Epithelial cell of esophagus (primary cell): Measurements from ENCODE around the gene HMGN3.
"Not testable (repeated sequence)": the region's sequence is repeated elsewhere in the genome, so short reads cannot be mapped to it uniquely, and the experiment has no call there.

Experiments
- DNase-seq: peaks from one replicate; pipeline ENCODE4 v3.0.0; 2010; ENCODE audit warnings: low read depth
- H3K4me3 ChIP-seq: 2 replicates; pipeline ENCODE4 v1.5.1; 2011; ENCODE audit warnings: mild to moderate bottlenecking, low read length, control low read depth
- TF ChIP-seq, protein P1 (sequence below): IDR thresholded peaks from 2 replicates; pipeline ENCODE4 v1.5.1; 2011; ENCODE audit warnings: low read depth, mild to moderate bottlenecking, low read length, control low read depth, inconsistent platforms; ENCODE audit not compliant: insufficient read depth; ENCODE audit errors: missing control alignments

Gene HMGN3

DNA sequence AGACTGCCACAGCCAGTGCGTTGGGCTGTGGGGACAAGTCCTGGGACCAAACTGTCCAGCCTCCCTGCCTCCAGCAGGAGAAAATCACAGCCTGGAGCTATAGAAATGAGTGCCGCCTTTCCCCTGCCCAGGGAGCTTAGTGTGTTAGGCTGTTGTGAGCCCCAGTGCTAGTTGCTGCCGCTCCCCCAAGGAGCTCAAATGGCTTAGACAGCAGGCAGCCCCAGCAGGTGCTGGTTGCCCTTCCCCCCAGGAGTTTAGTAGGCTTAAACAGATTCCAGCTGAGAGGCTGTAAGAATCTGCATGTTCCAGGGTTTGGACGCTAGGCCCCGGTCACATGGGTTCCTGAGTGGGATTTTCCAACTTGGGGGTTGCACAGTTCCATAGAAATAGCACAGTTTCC lies 27.2 kb upstream of the HMGN3 start:
- no peak overlapping the region for H3K4me3 ChIP-seq
- no peak for DNase-seq
- TF ChIP-seq, protein P1, sequence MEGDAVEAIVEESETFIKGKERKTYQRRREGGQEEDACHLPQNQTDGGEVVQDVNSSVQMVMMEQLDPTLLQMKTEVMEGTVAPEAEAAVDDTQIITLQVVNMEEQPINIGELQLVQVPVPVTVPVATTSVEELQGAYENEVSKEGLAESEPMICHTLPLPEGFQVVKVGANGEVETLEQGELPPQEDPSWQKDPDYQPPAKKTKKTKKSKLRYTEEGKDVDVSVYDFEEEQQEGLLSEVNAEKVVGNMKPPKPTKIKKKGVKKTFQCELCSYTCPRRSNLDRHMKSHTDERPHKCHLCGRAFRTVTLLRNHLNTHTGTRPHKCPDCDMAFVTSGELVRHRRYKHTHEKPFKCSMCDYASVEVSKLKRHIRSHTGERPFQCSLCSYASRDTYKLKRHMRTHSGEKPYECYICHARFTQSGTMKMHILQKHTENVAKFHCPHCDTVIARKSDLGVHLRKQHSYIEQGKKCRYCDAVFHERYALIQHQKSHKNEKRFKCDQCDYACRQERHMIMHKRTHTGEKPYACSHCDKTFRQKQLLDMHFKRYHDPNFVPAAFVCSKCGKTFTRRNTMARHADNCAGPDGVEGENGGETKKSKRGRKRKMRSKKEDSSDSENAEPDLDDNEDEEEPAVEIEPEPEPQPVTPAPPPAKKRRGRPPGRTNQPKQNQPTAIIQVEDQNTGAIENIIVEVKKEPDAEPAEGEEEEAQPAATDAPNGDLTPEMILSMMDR: no peak

DNA sequence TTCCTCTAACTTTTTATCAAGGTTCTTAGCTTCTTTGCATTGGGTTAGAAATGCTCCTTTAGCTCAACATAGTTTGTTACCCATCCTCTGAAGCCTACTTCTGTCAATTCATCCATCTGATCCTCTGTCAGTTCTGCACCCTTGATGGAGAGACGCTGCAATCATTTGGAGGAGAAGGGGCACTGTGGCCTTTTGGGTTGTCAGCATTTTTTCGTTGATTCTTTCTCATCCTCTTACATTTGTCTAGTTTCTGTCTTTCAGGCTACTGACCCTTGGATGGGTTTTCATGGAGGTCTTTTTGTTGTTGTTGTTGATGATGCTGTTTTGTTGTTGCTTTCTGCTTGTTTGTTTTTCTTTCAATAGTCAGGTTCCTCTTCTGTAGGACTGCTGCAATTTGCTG lies 26.3 kb upstream of the HMGN3 start:
- no peak overlapping the region for H3K4me3 ChIP-seq
- no peak for DNase-seq
- TF ChIP-seq, protein P1: no peak

DNA sequence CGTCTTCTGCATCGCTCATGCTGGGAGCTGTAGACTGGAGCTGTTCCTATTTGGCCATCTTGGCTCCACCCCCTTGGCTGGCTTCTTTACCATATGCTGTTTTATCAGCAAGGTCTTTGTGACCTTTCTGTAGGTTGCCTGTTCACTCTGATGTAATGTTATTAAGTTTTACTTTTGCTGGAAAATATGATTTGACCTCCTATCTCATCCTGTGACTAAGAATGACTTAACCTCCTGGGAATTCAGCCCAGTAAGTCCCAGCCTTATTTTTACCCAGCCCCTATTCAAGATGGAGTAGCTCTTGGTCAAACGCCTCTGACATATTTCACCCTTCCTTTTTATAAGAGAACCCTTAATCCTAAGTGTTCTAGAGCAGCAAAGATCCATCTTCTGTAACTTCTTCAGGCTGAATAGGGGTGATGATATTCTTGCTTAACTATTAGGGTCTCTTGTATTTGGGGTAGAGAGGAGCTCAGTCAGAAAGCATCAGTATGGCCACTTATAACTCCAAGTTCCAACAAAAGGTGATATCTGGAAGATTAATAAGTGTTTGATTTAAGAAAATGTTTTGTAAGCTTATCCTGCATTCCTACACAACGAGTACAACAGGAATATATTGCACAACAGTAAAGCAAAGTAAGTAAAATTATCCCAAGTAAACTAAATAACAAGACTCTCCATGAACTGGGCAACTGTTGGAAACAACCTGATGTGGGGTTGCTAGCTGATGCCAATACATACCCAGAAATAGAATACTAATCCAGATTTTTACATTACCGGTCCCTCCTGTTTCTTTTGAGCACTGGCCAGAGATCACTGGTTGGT lies 23.1 kb upstream of the HMGN3 start:
- DNase-seq: peak; percentile 66
- no peak overlapping the region for H3K4me3 ChIP-seq
- TF ChIP-seq, protein P1: no peak

DNA sequence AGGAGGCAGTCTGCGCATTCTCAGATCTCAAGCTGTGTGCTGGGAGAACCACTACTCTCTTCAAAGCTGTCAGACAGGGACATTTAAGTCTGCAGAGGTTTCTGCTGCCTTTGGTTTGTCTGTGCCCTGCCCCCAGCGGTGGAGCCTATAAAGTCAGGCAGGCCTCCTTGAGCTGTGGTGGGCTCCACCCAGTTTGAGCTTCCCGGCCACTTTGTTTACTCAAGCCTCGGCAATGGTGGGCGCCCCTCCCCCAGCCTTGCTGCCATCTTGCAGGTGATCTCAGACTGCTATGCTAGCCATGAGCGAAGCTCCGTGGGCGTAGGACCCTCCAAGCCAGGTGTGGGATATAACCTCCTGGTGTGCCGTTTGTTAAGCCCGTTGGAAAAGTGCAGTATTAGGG lies 22.3 kb upstream of the HMGN3 start:
- not testable (repeated sequence) for DNase-seq, H3K4me3 ChIP-seq

DNA sequence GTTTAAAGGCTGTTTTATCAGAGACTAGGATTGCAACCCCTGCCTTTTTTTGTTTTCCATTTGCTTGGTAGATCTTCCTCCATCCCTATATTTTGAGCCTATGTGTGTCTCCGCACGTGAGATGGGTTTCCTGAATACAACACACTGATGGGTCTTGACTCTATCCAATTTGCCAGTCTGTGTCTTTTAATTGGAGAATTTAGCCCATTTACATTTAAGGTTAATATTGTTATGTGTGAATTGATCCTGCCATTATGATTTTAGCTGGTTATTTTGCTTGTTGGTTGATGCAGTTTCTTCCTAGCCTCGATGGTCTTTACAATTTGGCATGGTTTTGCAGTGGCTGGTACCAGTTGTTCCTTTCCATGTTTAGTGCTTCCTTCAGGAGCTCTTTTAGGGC lies 20.6 kb upstream of the HMGN3 start:
- not testable (repeated sequence) for DNase-seq, H3K4me3 ChIP-seq

DNA sequence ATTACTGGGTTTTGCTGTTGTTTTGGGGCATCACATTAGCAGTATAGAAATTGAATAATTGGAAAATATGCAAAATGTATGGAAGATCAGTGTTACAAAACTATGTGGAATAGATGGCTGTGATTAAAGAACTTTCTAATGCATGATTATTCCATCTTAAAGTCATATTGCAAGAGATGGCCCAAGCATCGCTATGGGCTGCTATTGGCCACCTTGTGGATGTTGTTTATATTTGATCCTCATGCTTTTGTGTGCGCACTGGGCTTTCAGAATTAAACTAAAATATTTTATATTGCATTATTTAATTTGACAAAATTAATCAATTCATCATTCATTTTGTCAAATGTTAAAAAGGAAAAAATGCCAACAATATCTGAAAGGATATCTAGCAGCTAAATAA lies 16.1 kb upstream of the HMGN3 start:
- no peak for DNase-seq
- H3K4me3 ChIP-seq: no peak overlapping the region
- TF ChIP-seq, protein P1: peak; percentile 11

DNA sequence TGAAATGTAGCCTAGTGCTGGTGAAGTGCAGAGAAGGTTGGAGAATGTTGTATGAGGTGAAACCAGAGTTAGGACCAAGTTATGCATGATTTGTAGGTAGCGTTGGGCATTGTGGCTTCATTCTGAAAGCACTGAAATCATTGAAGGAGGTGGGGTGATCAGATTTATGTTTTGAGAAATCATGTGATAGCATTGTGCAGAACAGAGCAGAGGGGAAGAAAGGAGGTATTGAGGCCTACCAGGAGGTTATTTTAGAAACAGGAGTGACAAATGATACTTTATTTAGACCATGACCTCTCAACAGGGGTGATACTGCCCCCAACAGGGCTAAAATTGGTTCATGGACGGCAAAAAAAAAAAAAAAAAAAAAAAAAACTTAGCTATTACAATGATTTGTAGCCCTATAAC lies 15.6 kb upstream of the HMGN3 start:
- no peak overlapping the region for H3K4me3 ChIP-seq
- DNase-seq: no peak
- TF ChIP-seq, protein P1: no peak

DNA sequence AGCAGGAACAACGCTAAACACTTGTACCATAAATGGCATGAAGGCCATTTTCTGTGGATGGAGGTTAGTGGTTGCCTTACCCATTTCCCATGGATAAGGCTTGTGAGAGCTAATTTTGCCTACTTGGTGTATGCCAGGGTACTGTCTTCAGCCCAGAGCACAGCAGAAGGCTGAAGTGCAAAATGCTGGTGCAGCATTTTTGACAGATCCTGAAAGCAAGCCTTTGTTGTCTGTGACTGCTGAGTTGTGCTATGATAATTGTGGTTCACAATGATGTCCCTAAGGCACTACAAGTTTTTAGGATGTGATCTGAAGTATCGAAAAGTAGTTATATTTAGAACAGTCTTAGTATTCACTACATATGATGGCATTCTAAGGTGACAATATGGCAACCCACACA lies 14.7 kb upstream of the HMGN3 start:
- no peak overlapping the region for H3K4me3 ChIP-seq
- TF ChIP-seq, protein P1: no peak
- no peak for DNase-seq
